Measurements from ENCODE around the gene ALDH9A1.

GRCh38 chr1:165734906-165735305, 36.5 kb upstream of the ALDH9A1 start:
- TF ChIP-seq EZH2 (IDR thresholded peaks at IDR 0.05; ENCODE audit: low read depth, low read length, severe bottlenecking) (no peak), CTCF (IDR thresholded peaks at IDR 0.05; ENCODE audit: control extremely low read depth in 1 of 3, insufficient read depth in 1 of 3, low read depth in 1 of 3, low read length in 3 of 3) (no peak), TAF1 (IDR thresholded peaks at IDR 0.05; ENCODE audit: low read depth, low read length) (no peak), EP300 (IDR thresholded peaks at IDR 0.05; ENCODE audit: borderline replicate concordance in 1 of 2, low read depth in 2 of 2, low read length in 2 of 2) (no peak)

Data from H1 (cell line).